Effector memory CD8-positive, alpha-beta T cell (primary cell): Measurements from ENCODE around the gene LCA5L.
"Not testable (repeated sequence)": the region's sequence is repeated elsewhere in the genome, so short reads cannot be mapped to it uniquely, and the experiment has no call there.

ENCODE experiments used
- ATAC-seq: fragments of 150-1000 bp; cut with Tn5 transposase; replicated peaks from 2 replicates; pipeline ENCODE4 v1.10.0; 2021; ENCODE audit warnings: mild to moderate bottlenecking, moderate library complexity
- DNase-seq, 3 experiments: peaks; one replicate each; pipeline ENCODE4 v3.0.0; 2021
- H3K27ac Mint-ChIP-seq, 2 donors: one replicate each; pipeline ENCODE4 v1.8.0; 2022; ENCODE audit warnings: mild to moderate bottlenecking in 2 of 2, mixed read lengths in 2 of 2, moderate library complexity in 2 of 2
- H3K27me3 Mint-ChIP-seq, 2 donors: one replicate each; pipeline ENCODE4 v1.8.0; 2022; ENCODE audit warnings: mixed read lengths in 2 of 2
- H3K36me3 Mint-ChIP-seq: one replicate; pipeline ENCODE4 v1.8.0; 2022; ENCODE audit warnings: mild to moderate bottlenecking, moderate library complexity, mixed read lengths; ENCODE audit not compliant: insufficient read depth
- H3K4me1 Mint-ChIP-seq, 2 donors: one replicate each; pipeline ENCODE4 v1.8.0; 2022; ENCODE audit warnings: low read depth in 2 of 2, mixed read lengths in 2 of 2
- H3K4me3 Mint-ChIP-seq, 2 donors: one replicate each; pipeline ENCODE4 v1.8.0; 2022; ENCODE audit warnings: mild to moderate bottlenecking in 2 of 2, mixed read lengths in 2 of 2, moderate library complexity in 2 of 2
- H3K9me3 Mint-ChIP-seq, 2 donors: one replicate each; pipeline ENCODE4 v1.8.0; 2022; ENCODE audit warnings: mixed read lengths in 2 of 2

LCA5L gene

GRCh38 chr21:39375446-39375845 lies 70.1 kb downstream of the LCA5L start:
- ATAC-seq: no peak
- Mint-ChIP-seq H3K27me3 (peaks cover 21 to 31% of the 10 kb centered on the region in 2 donors), H3K4me3 (no peak overlapping the region), H3K4me1 (peaks cover 0 to 2% of the 10 kb centered on the region in 2 donors), H3K9me3 (no peaks in the 10 kb centered on the region), H3K36me3 (peaks cover 2% of the 10 kb centered on the region), H3K27ac (no peak overlapping the region)
- no peak for DNase-seq

- Mint-ChIP-seq H3K36me3 (peaks cover 3% of the 10 kb centered on the region), H3K27me3 (peaks cover 21 to 33% of the 10 kb centered on the region in 2 donors), H3K27ac (no peak overlapping the region), H3K9me3 (no peaks in the 10 kb centered on the region), H3K4me3 (no peak overlapping the region), H3K4me1 (no peaks in the 10 kb centered on the region)
- no peak for ATAC-seq
- no peak for DNase-seq
Observed at GRCh38 chr21:39374046-39374445, 71.5 kb downstream of the LCA5L start.

- peaks cover 3% of the 10 kb centered on the region for H3K36me3 Mint-ChIP-seq
- H3K27ac Mint-ChIP-seq: no peak overlapping the region
- DNase-seq (no peak), ATAC-seq (peak; percentile 79)
- peaks cover 21 to 33% of the 10 kb centered on the region in 2 donors for H3K27me3 Mint-ChIP-seq
- no peaks in the 10 kb centered on the region for H3K4me1 Mint-ChIP-seq
- no peaks in the 10 kb centered on the region for H3K9me3 Mint-ChIP-seq
- no peak overlapping the region for H3K4me3 Mint-ChIP-seq
Observed at GRCh38 chr21:39373634-39374033, 71.9 kb downstream of the LCA5L start.

GRCh38 chr21:39369896-39370288 lies 75.7 kb downstream of the LCA5L start:
- ATAC-seq, H3K4me1 Mint-ChIP-seq, H3K9me3 Mint-ChIP-seq, H3K36me3 Mint-ChIP-seq, DNase-seq, H3K27ac Mint-ChIP-seq, H3K4me3 Mint-ChIP-seq: not testable (repeated sequence)
- H3K27me3 Mint-ChIP-seq: peaks cover 7 to 13% of the 10 kb centered on the region in 2 donors

GRCh38 chr21:39367783-39368182 lies 77.8 kb downstream of the LCA5L start:
- no peaks in the 10 kb centered on the region for H3K9me3 Mint-ChIP-seq
- H3K27ac Mint-ChIP-seq: no peak overlapping the region
- DNase-seq: no peak
- H3K27me3 Mint-ChIP-seq: peaks cover 4 to 15% of the 10 kb centered on the region in 2 donors
- H3K36me3 Mint-ChIP-seq: peaks cover 3% of the 10 kb centered on the region
- no peak overlapping the region for H3K4me3 Mint-ChIP-seq
- no peak for ATAC-seq
- H3K4me1 Mint-ChIP-seq: no peaks in the 10 kb centered on the region

GRCh38 chr21:39366563-39366962 lies 79.0 kb downstream of the LCA5L start:
- ATAC-seq (no peak), DNase-seq (no peak)
- H3K4me3 Mint-ChIP-seq: no peak overlapping the region
- H3K36me3 Mint-ChIP-seq: peaks cover 3% of the 10 kb centered on the region
- no peaks in the 10 kb centered on the region for H3K9me3 Mint-ChIP-seq
- peaks cover 12 to 27% of the 10 kb centered on the region in 2 donors for H3K27me3 Mint-ChIP-seq
- no peaks in the 10 kb centered on the region for H3K4me1 Mint-ChIP-seq
- H3K27ac Mint-ChIP-seq: no peak overlapping the region

GRCh38 chr21:39364949-39365348 lies 80.6 kb downstream of the LCA5L start:
- H3K9me3 Mint-ChIP-seq: no peaks in the 10 kb centered on the region
- H3K36me3 Mint-ChIP-seq: peaks cover 3% of the 10 kb centered on the region
- no peak overlapping the region for H3K27ac Mint-ChIP-seq
- ATAC-seq (no peak), DNase-seq (no peak)
- no peaks in the 10 kb centered on the region for H3K4me1 Mint-ChIP-seq
- peaks cover 15 to 44% of the 10 kb centered on the region in 2 donors for H3K27me3 Mint-ChIP-seq
- H3K4me3 Mint-ChIP-seq: no peak overlapping the region

GRCh38 chr21:39363607-39364555 lies 81.7 kb downstream of the LCA5L start:
- no peaks in the 10 kb centered on the region for H3K36me3 Mint-ChIP-seq
- no peak overlapping the region for H3K4me3 Mint-ChIP-seq
- DNase-seq (no peak), ATAC-seq (no peak)
- no peak overlapping the region for H3K27ac Mint-ChIP-seq
- H3K9me3 Mint-ChIP-seq: no peaks in the 10 kb centered on the region
- H3K27me3 Mint-ChIP-seq: peaks cover 15 to 45% of the 10 kb centered on the region in 2 donors
- no peaks in the 10 kb centered on the region for H3K4me1 Mint-ChIP-seq

GRCh38 chr21:39362733-39363132 lies 82.8 kb downstream of the LCA5L start:
- ATAC-seq: no peak
- Mint-ChIP-seq H3K4me3 (no peak overlapping the region), H3K36me3 (no peaks in the 10 kb centered on the region), H3K9me3 (no peaks in the 10 kb centered on the region), H3K27ac (no peak overlapping the region), H3K27me3 (peaks cover 15 to 41% of the 10 kb centered on the region in 2 donors), H3K4me1 (no peaks in the 10 kb centered on the region)
- DNase-seq: no peak

GRCh38 chr21:39359382-39359781 lies 86.2 kb downstream of the LCA5L start:
- no peak overlapping the region for H3K27ac Mint-ChIP-seq
- H3K4me3 Mint-ChIP-seq: no peak overlapping the region
- H3K36me3 Mint-ChIP-seq: no peaks in the 10 kb centered on the region
- H3K4me1 Mint-ChIP-seq: no peaks in the 10 kb centered on the region
- no peak for DNase-seq
- H3K9me3 Mint-ChIP-seq: no peaks in the 10 kb centered on the region
- peaks cover 30 to 55% of the 10 kb centered on the region in 2 donors for H3K27me3 Mint-ChIP-seq
- no peak for ATAC-seq
